ENCODE measurements around the gene ZHX3.

ZHX3 gene

GRCh38 chr20:41173791-41174341, 143.7 kb downstream of the ZHX3 start:
- Histone ChIP-seq H3K79me2 (ENCODE audit: insufficient read depth, low read depth) (no peaks in the 10 kb centered on the region), H3K9ac (no peak overlapping the region), H2AFZ (ENCODE audit: low read depth) (no peak overlapping the region), H3K4me1 (ENCODE audit: low read depth, poor library complexity, severe bottlenecking) (no peaks in the 10 kb centered on the region), H3K27me3 (ENCODE audit: insufficient read depth, low read depth) (no peaks in the 10 kb centered on the region), H3K4me3 (IDR thresholded peaks at IDR 0.05; ENCODE audit: insufficient read depth, low read depth, low read length) (no peak overlapping the region), H3K27ac (no peak overlapping the region), H3K4me2 (no peak overlapping the region), H4K20me1 (ENCODE audit: insufficient read depth) (no peaks in the 10 kb centered on the region), H3K36me3 (ENCODE audit: insufficient read depth) (no peaks in the 10 kb centered on the region)
- TF ChIP-seq CTCF (conservative IDR thresholded peaks at IDR 0.05; ENCODE audit: low read depth, low read length), result no peak

GRCh38 chr20:41173161-41173721, 144.3 kb downstream of the ZHX3 start:
- H3K27me3 ChIP-seq (ENCODE audit: insufficient read depth, low read depth), result no peaks in the 10 kb centered on the region
- no peaks in the 10 kb centered on the region for H3K36me3 ChIP-seq (ENCODE audit: insufficient read depth)
- peak; percentile 93 for TF ChIP-seq CTCF (conservative IDR thresholded peaks at IDR 0.05; ENCODE audit: low read depth, low read length)
- H2AFZ ChIP-seq (ENCODE audit: low read depth), result no peak overlapping the region
- no peaks in the 10 kb centered on the region for H4K20me1 ChIP-seq (ENCODE audit: insufficient read depth)
- no peak overlapping the region for H3K4me3 ChIP-seq (IDR thresholded peaks at IDR 0.05; ENCODE audit: insufficient read depth, low read depth, low read length)
- H3K4me2 ChIP-seq, result no peak overlapping the region
- H3K9ac ChIP-seq, result no peak overlapping the region
- peaks cover 2% of the 10 kb centered on the region for H3K4me1 ChIP-seq (ENCODE audit: low read depth, poor library complexity, severe bottlenecking)
- no peak overlapping the region for H3K27ac ChIP-seq
- no peaks in the 10 kb centered on the region for H3K79me2 ChIP-seq (ENCODE audit: insufficient read depth, low read depth)

GRCh38 chr20:41172296-41173140, 145.0 kb downstream of the ZHX3 start:
- Histone ChIP-seq H2AFZ (ENCODE audit: low read depth) (no peak overlapping the region), H3K36me3 (ENCODE audit: insufficient read depth) (no peaks in the 10 kb centered on the region), H3K9ac (no peak overlapping the region), H3K4me1 (ENCODE audit: low read depth, poor library complexity, severe bottlenecking) (peaks cover 9% of the 10 kb centered on the region), H3K27me3 (ENCODE audit: insufficient read depth, low read depth) (no peaks in the 10 kb centered on the region), H3K27ac (no peak overlapping the region), H3K4me2 (no peak overlapping the region), H3K79me2 (ENCODE audit: insufficient read depth, low read depth) (no peaks in the 10 kb centered on the region), H3K4me3 (IDR thresholded peaks at IDR 0.05; ENCODE audit: insufficient read depth, low read depth, low read length) (no peak overlapping the region), H4K20me1 (ENCODE audit: insufficient read depth) (no peaks in the 10 kb centered on the region)
- TF ChIP-seq CTCF (conservative IDR thresholded peaks at IDR 0.05; ENCODE audit: low read depth, low read length), result no peak

- no peak overlapping the region for H3K4me3 ChIP-seq (IDR thresholded peaks at IDR 0.05; ENCODE audit: insufficient read depth, low read depth, low read length)
- H3K4me2 ChIP-seq, result no peak overlapping the region
- TF ChIP-seq CTCF (conservative IDR thresholded peaks at IDR 0.05; ENCODE audit: low read depth, low read length), result no peak
- no peaks in the 10 kb centered on the region for H3K27me3 ChIP-seq (ENCODE audit: insufficient read depth, low read depth)
- no peaks in the 10 kb centered on the region for H4K20me1 ChIP-seq (ENCODE audit: insufficient read depth)
- H3K36me3 ChIP-seq (ENCODE audit: insufficient read depth), result no peaks in the 10 kb centered on the region
- no peak overlapping the region for H2AFZ ChIP-seq (ENCODE audit: low read depth)
- no peak overlapping the region for H3K27ac ChIP-seq
- H3K79me2 ChIP-seq (ENCODE audit: insufficient read depth, low read depth), result no peaks in the 10 kb centered on the region
- H3K4me1 ChIP-seq (ENCODE audit: low read depth, poor library complexity, severe bottlenecking), result peaks cover 16% of the 10 kb centered on the region
- H3K9ac ChIP-seq, result no peak overlapping the region
These were observed 145.7 kb downstream of the ZHX3 start for GRCh38 chr20:41171736-41172295.
